Stimulated activated CD8-positive, alpha-beta memory T cell treated with anti-CD3 and anti-CD28 coated beads, Interleukin-2, amount 100 ng/mL, for 1 hour (primary cell): ENCODE measurements around the gene HS3ST4.

ENCODE experiments used
- DNase-seq, 2 donors: peaks; one replicate each; pipeline ENCODE4 v3.0.0-alpha.2; 2020; ENCODE audit warnings: low read depth in 2 of 2

Gene HS3ST4

GRCh38 chr16:26186091-26186615, 494.4 kb downstream of the HS3ST4 start:
- DNase-seq = no peak
